ENCODE measurements around the gene GPR137.
"Not testable (repeated sequence)": the region's sequence is repeated elsewhere in the genome, so short reads cannot be mapped to it uniquely, and the experiment has no call there.

The GPR137 gene

DNA sequence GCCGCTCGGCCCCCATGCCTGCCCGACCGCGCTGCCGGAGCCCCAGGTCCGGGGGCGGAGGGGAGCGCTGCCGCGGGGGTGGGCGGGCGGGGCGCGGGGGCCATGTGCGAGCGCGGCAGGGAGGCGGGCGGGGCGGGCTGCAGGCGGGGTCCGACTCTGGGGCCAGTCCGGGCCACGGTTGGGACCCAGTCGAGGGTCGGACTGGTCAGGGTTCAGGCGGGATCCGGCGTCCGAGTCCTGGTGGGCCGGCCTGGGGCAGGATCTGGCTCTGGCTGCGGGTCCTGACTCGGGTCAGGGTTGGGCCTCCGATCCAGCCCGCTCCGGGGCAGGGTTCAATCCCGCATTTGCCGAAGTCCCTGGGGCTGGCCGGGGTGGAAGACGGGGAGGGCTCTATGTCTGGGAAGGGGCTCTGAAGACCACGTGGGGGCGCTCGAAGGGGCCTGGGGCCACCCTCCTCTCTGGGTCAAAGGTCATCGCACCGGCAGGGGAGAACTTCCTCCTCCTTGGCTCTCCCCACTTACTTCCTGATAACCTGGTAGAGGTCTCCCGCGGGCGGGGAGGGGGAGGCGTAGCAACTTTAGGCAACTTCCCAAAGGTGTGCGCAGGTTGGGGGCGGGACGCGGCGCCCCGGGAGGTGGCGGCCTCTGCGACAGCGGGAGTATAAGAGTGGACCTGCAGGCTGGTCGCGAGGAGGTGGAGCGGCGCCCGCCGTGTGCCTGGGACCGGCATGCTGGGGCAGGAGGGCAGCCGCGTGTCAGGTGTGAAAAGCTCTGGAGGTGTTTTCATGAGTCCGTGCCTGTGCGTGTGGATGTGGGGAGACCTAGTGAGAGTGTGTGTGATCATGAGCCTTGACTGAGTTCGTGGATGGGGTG is 20.3 kb downstream of the GPR137 start:
- no peak for DNase-seq

DNA sequence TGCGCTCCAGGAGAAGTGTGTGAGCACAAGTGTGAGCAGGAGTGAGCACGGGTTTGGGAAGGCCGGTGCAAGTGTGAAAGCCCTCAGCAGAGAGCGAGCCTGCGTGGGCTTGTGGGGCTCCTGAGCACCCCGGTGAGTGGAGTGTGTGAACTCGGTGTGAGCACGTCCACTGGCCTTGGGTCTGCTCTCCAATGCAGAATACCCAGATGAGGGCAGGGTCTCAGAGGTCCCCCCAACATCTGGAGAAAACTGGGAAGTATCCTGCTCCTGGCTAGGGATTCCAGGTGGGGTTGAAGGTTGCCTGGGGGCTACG is 20.9 kb downstream of the GPR137 start:
- DNase-seq: no peak

DNA sequence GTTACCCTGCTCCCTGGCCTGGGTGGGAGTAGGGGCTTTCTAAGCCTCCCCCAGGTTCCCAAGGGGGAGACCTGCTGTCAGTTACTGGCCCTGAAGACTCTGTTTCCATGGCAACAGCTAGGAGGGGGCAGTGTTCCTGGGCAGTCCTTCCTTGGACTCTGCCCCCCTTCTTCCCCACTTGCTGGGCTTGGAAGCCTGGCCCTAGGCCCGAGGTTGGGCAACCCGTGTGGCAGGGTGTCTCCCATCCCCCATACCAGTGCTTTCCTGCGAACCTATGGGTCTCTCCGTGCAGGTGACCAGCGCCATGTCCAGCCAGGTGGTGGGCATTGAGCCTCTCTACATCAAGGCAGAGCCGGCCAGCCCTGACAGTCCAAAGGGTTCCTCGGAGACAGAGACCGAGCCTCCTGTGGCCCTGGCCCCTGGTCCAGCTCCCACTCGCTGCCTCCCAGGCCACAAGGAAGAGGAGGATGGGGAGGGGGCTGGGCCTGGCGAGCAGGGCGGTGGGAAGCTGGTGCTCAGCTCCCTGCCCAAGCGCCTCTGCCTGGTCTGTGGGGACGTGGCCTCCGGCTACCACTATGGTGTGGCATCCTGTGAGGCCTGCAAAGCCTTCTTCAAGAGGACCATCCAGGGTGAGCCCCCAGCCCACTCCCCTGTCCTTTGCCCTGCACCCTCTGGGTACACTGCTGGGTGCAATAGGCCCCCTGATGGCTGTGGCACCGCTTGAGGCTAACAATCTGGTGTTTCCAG is 21.4 kb downstream of the GPR137 start:
- DNase-seq: no peak

DNA sequence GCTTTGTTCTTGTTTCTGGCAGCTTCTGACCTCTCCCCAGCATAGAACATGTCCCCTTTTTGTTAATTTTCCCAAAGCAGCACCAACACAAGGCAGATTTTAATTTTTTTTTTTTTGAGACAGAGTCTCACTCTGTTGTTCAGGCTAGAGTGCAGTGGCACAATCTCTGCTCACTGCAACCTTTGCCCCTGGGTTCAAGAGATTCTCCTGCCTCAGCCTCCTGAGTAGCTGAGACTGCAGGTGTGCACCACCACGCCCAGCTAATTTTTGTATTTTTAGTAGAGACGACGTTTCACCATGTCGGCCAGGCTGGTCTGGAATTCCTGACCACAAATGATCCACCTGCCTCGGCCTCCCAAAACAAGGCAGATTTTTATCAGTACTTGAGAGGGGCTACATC is 22.1 kb downstream of the GPR137 start:
- not testable (repeated sequence) for DNase-seq

DNA sequence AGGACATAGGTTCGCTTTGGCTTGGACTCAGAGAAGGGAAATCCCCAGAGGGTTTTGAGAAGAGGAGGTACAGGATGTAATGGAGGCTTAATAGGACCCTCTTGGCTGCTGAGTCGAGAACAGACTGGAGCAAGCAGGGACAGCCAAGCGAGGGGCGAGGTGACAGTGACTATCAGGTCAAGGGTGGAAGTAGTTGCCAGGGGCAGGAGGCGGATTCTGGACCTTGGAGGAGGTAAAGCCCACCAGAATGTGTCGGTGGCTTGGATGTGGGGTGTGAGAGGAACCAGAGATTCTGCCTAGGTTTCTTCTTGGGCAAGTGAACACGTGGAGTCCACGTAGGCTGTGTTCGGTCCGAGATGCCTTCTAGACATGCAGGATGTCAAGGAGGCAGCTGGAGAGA is 27.3 kb downstream of the GPR137 start:
- DNase-seq: no peak

DNA sequence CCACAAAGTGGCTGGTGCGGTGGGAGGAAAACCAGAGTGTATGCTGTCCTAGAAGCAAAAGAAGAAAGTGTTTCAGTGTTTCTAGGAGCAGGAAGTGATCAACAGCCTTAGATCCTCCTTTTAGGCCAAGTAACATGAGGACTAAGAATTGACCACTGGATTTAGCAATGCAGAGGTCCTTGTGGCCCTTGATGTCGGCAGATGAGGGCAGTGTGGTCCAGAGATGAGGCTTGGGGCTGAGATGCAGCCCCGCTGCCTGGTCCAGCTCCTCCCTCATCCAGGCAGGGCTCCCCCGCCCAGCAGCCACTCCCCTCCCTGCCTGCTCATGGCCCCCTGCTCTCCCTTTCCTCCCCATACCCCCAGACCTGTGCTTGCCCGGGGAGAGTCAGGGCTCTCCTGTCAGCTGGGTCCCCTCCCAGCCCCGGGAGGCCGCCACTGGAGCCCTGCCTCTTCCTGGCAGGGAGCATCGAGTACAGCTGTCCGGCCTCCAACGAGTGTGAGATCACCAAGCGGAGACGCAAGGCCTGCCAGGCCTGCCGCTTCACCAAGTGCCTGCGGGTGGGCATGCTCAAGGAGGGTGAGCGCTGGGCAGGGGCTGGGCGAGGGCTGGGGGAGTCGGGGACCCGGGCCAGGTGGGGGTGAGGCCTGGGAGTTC is 28.0 kb downstream of the GPR137 start:
- no peak for DNase-seq

DNA sequence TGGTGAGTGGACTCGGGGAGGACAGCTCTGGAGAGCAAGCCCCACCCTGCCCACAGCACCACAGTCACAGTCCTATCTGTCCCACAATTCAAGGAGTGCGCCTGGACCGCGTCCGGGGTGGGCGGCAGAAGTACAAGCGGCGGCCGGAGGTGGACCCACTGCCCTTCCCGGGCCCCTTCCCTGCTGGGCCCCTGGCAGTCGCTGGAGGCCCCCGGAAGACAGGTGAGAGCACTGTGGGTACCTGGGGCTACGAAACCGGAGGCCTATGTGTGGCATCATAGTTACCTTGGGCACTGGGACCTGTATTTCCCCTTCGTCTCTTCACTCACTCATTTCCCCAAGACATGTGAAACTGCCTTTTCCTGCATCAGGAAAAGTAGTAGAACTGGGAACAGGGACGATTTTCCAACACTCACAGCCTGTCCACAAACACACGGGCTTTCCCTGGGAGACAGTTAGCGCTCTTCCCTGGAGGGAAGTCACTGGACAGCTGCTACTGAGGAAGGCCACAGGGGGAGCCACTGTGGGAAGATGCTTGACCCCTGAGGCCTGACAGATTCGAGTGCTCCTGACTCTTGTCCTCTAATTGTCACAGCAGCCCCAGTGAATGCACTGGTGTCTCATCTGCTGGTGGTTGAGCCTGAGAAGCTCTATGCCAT is 28.6 kb downstream of the GPR137 start:
- DNase-seq: no peak

DNA sequence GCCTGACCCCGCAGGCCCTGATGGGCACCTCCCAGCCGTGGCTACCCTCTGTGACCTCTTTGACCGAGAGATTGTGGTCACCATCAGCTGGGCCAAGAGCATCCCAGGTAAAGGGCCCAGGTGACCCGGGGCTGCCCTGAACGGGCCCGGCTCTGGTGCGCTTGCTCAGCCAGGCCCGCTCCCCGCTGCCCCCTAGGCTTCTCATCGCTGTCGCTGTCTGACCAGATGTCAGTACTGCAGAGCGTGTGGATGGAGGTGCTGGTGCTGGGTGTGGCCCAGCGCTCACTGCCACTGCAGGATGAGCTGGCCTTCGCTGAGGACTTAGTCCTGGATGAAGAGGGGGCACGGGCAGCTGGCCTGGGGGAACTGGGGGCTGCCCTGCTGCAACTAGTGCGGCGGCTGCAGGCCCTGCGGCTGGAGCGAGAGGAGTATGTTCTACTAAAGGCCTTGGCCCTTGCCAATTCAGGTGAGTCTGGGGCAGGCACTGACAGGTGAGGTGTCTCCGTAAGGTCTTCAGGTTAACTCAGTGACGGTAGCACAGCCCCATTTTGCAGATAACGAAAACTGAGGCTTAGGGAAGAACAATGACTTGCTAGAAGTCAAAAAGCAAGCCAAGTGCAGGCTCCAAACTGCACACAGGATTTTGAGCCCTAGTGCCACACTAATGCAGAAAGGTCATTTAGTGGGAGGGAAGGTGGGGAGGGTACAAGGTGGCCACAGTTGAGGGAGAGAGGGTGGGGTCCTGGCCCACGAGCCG is 29.3 kb downstream of the GPR137 start:
- DNase-seq: no peak

DNA sequence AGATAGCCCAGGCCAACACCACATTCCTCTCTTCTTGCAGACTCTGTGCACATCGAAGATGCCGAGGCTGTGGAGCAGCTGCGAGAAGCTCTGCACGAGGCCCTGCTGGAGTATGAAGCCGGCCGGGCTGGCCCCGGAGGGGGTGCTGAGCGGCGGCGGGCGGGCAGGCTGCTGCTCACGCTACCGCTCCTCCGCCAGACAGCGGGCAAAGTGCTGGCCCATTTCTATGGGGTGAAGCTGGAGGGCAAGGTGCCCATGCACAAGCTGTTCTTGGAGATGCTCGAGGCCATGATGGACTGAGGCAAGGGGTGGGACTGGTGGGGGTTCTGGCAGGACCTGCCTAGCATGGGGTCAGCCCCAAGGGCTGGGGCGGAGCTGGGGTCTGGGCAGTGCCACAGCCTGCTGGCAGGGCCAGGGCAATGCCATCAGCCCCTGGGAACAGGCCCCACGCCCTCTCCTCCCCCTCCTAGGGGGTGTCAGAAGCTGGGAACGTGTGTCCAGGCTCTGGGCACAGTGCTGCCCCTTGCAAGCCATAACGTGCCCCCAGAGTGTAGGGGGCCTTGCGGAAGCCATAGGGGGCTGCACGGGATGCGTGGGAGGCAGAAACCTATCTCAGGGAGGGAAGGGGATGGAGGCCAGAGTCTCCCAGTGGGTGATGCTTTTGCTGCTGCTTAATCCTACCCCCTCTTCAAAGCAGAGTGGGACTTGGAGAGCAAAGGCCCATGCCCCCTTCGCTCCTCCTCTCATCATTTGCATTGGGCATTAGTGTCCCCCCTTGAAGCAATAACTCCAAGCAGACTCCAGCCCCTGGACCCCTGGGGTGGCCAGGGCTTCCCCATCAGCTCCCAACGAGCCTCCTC is 30.2 kb downstream of the GPR137 start:
- DNase-seq: not testable (repeated sequence)

DNA sequence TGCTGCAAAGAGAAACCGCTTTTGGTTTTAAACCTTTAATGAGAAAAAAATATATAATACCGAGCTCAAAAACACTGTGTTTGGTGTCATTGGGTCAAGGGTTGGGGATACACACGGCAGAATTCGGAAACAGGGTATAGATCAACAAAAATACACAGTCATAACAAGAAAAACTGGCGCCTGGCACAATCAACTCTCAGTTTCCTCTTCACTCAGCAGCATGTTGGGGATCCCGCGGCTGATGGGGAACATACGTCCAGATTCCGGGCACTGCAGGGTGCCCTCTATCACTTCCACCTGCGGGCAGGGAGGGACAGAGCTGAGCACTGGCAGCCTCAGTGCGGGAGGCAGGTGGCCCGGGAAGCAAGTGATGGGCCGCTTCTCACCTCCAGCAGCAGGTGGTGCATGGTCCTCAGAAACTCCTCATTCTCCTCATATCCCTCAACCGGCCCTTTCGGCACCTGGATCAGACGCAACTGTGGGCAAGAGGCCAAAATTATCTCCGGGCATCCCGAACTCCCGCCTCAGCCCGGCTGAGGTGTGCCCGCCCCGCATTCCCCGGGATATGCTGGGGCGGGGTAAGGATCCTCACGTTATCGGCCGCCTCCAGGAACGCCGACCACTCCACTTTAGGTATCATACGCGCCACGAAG is 31.1 kb downstream of the GPR137 start:
- no peak for DNase-seq

DNA sequence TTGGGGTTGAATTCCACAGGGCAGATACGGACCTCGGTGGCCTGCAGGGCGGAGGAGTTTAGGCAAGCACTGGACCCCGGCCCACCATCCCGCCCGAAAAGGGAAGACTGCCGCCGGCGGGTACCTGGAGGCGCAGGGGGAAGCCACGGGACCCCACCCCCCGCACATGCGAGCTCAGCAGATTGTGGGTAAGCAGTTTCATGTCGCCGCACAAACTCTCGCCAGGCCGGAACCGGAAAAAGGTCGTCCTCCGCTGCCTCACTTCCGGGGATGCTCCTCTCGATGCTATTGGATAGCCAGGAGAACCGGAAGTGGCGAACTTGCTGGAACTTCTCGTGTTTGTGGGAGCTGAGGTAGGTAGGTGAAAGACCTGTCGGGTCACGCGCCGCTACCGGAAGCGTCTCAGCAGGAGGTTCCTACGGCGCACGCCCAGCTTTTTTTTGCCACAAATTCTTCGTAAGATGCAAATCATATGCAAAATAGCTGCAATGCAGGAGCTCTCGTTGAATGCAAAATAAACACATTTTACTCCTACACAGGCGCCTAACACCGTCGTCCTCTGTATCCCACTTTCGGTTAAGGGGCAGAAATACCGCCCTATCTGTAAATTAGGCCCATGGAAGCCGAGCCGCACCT is 31.8 kb downstream of the GPR137 start, which contains the start of gene TRMT112:
TSS of gene TRMT112 (minus strand) at position 235 of the 636 bp plus-strand sequence. CDS start at position 202, 33 bp downstream.
- peak; percentile 90 for DNase-seq

DNA sequence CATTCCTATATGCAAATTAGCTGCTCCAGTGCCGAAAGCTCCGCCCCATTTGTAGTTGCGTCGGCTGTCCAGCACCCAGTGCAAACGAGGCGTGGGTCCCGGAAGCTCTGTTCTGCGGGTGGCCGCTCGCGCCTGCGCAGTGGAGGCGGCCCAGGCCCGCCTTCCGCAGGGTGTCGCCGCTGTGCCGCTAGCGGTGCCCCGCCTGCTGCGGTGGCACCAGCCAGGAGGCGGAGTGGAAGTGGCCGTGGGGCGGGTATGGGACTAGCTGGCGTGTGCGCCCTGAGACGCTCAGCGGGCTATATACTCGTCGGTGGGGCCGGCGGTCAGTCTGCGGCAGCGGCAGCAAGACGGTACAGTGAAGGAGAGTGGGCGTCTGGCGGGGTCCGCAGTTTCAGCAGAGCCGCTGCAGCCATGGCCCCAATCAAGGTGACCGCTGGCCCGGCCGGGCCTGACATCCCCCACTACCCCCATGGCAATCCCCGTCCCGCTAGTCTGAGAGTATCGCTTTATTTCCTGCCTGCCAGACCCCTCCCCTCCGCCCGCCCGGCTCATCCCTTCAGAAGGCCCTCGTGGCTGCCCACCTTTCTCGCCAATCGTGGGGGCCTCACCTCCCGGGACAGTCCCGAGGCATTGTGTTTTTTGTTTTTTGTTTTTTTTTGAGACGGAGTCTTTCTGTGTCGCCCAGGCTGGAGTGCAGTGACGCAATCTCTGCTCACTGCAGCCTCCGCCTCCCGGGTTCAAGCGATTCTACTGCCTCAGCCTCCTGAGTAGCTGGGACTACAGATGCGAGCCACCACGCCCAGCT is 32.5 kb downstream of the GPR137 start, which contains the start of gene PRDX5:
TSS of gene PRDX5 (plus strand) at position 161 of the 805 bp plus-strand sequence. CDS start at position 256, 95 bp downstream.
- DNase-seq: peak; percentile 83

DNA sequence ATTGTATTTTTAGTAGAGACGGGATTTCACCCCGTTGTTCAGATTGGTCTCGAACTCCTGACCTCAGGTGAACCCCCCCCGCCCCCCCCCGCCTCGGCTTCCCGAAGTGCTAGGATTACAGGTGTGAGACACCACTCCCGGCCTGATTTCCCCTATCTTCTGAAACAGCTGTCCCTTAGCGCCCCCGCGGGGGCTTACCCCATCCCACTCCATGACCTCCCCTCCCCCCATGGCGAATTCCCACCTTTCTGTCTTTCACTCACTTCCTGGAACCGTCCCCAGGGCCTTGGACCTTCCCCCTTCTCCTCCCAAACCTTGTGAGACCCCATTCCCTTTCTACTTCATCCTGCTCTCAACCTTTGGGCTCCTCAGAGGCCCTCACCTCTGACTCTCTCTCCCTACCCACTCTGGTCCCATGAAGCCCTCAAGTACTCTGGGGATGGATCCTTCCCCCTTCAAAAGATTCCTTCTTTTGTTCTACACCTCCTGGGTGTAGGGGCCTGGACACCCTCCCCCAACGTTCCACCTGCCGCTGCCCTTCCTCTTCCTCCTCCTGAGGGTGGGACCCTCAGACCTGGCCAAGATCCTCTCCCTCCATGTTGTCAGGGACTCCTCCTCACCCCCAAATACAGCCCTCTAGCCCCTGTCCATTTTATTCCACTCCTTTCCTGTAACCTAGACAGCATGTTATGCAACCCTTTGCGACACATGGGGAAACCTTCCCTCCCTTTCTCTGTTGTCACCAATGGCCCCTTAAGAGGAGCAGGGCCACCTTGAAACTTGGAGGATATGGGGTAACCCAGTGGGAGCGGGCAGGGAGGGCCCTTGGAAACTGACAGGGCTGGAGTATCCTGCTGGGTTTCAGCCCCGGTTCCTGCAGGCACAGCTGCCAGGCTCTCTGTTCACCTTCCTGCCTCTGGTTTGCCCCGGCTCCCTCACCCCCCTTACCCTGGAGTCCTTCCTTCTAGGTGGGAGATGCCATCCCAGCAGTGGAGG is 33.4 kb downstream of the GPR137 start:
- no peak for DNase-seq

DNA sequence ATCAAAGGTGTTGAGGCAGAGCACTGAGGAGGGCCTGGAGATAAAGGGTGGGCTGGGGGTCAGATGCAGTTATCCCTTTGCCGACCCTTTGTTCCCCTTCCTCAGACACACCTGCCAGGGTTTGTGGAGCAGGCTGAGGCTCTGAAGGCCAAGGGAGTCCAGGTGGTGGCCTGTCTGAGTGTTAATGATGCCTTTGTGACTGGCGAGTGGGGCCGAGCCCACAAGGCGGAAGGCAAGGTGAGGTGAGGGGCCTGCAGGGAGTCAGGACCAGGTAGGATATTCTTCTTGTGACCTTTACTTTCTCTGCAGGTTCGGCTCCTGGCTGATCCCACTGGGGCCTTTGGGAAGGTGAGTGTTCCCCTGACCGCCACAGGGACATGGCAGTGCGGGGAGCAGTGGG is 34.9 kb downstream of the GPR137 start:
- DNase-seq: no peak

DNA sequence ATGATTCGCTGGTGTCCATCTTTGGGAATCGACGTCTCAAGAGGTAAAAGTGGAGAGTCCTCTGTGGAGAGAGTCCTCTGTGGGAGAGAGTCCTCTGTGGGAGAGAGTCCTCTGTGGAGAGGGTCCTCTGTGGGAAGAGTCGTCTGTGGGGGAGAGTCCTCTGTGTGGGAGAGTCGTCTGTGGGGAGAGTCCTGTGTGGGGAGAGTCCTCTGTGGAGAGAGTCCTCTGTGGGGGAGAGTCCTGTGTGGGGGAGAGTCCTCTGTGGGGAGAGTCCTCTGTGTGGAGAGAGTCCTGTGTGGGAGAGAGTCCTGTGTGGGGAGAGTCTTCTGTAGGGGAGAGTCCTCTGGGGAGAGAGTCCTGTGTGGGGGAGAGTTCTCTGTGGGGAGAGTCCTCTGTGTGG is 35.4 kb downstream of the GPR137 start:
- no peak for DNase-seq

DNA sequence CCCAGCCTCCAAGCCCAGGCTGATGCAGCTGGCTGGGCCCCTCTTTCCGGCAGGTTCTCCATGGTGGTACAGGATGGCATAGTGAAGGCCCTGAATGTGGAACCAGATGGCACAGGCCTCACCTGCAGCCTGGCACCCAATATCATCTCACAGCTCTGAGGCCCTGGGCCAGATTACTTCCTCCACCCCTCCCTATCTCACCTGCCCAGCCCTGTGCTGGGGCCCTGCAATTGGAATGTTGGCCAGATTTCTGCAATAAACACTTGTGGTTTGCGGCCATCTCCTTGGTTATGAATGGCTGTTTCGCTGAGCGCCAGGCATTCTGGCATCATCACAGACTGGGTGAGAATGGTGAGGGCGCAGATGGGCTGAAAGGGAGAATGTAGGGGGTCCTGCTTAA is 35.9 kb downstream of the GPR137 start:
- DNase-seq: no peak

DNA sequence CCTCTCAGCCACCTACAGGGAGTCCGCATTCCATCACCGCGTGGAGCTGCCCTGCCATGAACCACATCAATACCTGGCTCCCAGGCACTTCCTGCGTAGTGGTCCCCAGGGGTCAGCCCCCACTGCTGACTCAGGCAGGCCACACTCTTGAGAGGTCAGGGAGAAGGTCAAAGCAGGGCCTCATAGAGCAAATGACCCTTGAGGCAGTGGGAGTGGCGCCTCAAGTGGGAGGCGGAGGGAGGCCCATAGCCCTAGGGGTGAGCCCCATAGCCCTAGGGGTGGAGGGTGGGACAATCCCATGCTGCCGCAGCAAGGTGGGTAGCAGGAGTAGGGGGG is 37.2 kb downstream of the GPR137 start:
- DNase-seq: no peak

DNA sequence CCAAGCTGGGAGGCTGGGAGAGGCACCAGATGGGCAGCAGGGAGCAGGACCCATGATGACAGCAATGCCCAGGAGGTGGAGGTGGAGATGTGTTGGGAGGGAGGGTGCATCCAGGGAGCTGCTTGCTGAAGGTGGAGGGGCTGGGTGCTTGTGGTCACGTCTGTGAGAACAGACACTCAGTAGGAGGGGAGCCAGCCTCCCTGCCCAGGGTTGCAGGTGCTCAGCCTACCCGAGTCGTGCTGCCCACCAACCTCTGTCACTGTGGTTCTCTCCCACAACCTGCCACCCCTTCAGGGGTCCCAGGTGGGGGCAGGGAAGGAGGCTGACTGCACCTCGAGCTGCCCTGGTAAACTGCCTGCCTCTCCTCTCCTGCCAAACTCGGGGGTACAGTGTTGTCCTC is 37.7 kb downstream of the GPR137 start:
- no peak for DNase-seq
